GM21619 (cell line): ENCODE data around the gene MBNL2.

Experiments used
- ATAC-seq: cut with Tn5 transposase; IDR thresholded peaks from one replicate; pipeline ENCODE4 v1.9.1; 2021; ENCODE audit not compliant: unreplicated experiment

Gene MBNL2

GRCh38 chr13:97321616-97322321 lies 99.6 kb downstream of the MBNL2 start:
- ATAC-seq: no peak

- no peak for ATAC-seq
Observed at GRCh38 chr13:97322740-97323342, 100.7 kb downstream of the MBNL2 start.

GRCh38 chr13:97324115-97324514 lies 102.0 kb downstream of the MBNL2 start:
- no peak for ATAC-seq

- no peak for ATAC-seq
Observed at GRCh38 chr13:97325738-97326137, 103.6 kb downstream of the MBNL2 start.

GRCh38 chr13:97327086-97327485 lies 105.0 kb downstream of the MBNL2 start:
- ATAC-seq: no peak

GRCh38 chr13:97327506-97328221 lies 105.5 kb downstream of the MBNL2 start:
- no peak for ATAC-seq

- no peak for ATAC-seq
Observed at GRCh38 chr13:97328222-97328790, 106.2 kb downstream of the MBNL2 start.

GRCh38 chr13:97329331-97329730 lies 107.2 kb downstream of the MBNL2 start:
- no peak for ATAC-seq

- ATAC-seq: no peak
Observed at GRCh38 chr13:97330448-97330847, 108.3 kb downstream of the MBNL2 start.

- no peak for ATAC-seq
Observed at GRCh38 chr13:97332742-97333141, 110.6 kb downstream of the MBNL2 start.

- ATAC-seq: no peak
Observed at GRCh38 chr13:97333983-97334382, 111.8 kb downstream of the MBNL2 start.

- no peak for ATAC-seq
Observed at GRCh38 chr13:97334690-97335089, 112.6 kb downstream of the MBNL2 start.

- ATAC-seq: no peak
Observed at GRCh38 chr13:97335488-97336134, 113.5 kb downstream of the MBNL2 start.

GRCh38 chr13:97337985-97338499 lies 115.9 kb downstream of the MBNL2 start:
- ATAC-seq: no peak

GRCh38 chr13:97338571-97338970 lies 116.4 kb downstream of the MBNL2 start:
- no peak for ATAC-seq

- ATAC-seq: no peak
Observed at GRCh38 chr13:97339019-97339987, 117.2 kb downstream of the MBNL2 start.

- peak; percentile 59 for ATAC-seq
Observed at GRCh38 chr13:97339988-97340749, 118.0 kb downstream of the MBNL2 start.

- no peak for ATAC-seq
Observed at GRCh38 chr13:97341135-97341534, 119.0 kb downstream of the MBNL2 start.

- no peak for ATAC-seq
Observed at GRCh38 chr13:97342136-97342535, 120.0 kb downstream of the MBNL2 start.
